Tibial nerve (tissue), 4 donors: Measurements from ENCODE around the gene ALG1L2.
A peak's percentile ranks its signal among the peaks of the same experiment; 100 is the strongest.
"Not testable (repeated sequence)": the region's sequence is repeated elsewhere in the genome, so short reads cannot be mapped to it uniquely, and the experiment has no call there.

Experiments
- EP300 ChIP-seq, 2 donors: sonication (generic); formaldehyde crosslinking; IDR thresholded peaks; one replicate each; pipeline ENCODE4 v1.6.1; 2017; ENCODE audit warnings: antibody characterized with exemption in 2 of 2, mild to moderate bottlenecking in 1 of 2
- POLR2A ChIP-seq, 2 donors: fragments of 450-650 bp; IDR thresholded peaks; one replicate each; pipeline ENCODE4 v1.6.1; 2017; ENCODE audit warnings: antibody characterized with exemption in 2 of 2, mild to moderate bottlenecking in 2 of 2, moderate library complexity in 2 of 2
- TF ChIP-seq, protein P1 (sequence below), 5 experiments: fragments of 200-600 bp in 3 of 5; fragments of 450-650 bp in 2 of 5; sonication (generic) in 3 of 5; IDR thresholded peaks; one replicate each; pipeline ENCODE4 v1.5.1; 2016 to 2019; ENCODE audit warnings: antibody characterized with exemption in 5 of 5, mild to moderate bottlenecking in 3 of 5, moderate library complexity in 2 of 5

DNA sequence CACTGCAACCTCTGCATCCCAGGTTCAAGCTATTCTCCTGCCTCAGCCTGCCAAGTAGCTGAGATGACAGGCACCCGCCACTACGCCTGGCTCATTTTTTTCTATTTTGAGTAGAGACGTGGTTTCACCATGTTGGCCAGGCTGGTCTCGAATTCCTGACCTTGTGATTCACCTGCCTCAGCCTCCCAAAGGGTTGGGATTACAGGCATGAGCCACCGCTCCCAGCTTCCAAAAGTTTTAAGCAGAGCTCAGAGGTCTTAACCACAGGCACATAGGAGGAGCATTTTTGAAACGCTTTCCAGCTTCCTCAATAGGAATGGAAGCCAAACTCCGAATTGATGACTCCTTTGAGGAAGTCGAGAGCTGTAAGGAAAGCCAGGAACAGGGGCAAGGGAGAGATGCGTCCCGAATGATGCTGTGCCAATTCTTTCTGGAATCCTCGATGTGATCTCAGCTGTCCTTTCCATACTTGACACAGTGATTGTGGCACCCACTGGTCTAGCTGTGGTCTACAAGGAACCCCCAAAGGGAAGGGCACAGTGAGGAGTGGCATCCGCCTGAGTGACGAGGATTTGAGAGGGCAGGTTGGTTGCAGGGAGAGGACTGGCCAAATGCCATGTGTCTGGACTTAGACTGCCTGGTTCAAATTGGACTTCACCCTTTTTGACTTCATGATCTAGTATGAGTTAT lies 44.4 kb upstream of the ALG1L2 start:
- TF ChIP-seq, protein P1, sequence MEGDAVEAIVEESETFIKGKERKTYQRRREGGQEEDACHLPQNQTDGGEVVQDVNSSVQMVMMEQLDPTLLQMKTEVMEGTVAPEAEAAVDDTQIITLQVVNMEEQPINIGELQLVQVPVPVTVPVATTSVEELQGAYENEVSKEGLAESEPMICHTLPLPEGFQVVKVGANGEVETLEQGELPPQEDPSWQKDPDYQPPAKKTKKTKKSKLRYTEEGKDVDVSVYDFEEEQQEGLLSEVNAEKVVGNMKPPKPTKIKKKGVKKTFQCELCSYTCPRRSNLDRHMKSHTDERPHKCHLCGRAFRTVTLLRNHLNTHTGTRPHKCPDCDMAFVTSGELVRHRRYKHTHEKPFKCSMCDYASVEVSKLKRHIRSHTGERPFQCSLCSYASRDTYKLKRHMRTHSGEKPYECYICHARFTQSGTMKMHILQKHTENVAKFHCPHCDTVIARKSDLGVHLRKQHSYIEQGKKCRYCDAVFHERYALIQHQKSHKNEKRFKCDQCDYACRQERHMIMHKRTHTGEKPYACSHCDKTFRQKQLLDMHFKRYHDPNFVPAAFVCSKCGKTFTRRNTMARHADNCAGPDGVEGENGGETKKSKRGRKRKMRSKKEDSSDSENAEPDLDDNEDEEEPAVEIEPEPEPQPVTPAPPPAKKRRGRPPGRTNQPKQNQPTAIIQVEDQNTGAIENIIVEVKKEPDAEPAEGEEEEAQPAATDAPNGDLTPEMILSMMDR (IDR thresholded peaks at IDR 0.05): not testable (repeated sequence)
- TF ChIP-seq EP300 (IDR thresholded peaks at IDR 0.05): peak in 1 of 2 donors; percentile 12
- TF ChIP-seq POLR2A (IDR thresholded peaks at IDR 0.05): not testable (repeated sequence)
